ENCODE data around the gene SPOUT1.

DNA sequence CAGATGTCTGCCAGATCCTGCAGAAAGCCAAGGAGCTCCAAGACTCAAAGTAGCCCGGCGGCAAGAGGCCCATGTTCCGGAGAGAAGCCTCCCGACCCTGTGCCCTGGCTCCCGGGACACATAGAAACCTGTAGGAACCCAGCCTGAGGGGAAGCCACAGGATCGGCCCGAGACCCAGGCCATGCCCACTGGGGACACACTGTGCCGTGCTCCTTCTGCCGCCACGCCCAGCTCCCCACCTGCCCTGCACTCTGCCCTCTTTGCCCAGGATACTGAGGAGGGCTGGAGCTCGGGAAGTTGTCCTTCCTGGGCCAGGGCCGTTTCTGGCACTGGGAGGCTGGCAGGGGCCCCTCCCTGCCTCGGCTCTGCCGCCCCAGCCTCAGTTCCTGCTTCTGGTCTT, 21.8 kb downstream of the SPOUT1 start:
- TF ChIP-seq POLR2A (IDR thresholded peaks at IDR 0.05), result no peak
- TF ChIP-seq, protein P1, sequence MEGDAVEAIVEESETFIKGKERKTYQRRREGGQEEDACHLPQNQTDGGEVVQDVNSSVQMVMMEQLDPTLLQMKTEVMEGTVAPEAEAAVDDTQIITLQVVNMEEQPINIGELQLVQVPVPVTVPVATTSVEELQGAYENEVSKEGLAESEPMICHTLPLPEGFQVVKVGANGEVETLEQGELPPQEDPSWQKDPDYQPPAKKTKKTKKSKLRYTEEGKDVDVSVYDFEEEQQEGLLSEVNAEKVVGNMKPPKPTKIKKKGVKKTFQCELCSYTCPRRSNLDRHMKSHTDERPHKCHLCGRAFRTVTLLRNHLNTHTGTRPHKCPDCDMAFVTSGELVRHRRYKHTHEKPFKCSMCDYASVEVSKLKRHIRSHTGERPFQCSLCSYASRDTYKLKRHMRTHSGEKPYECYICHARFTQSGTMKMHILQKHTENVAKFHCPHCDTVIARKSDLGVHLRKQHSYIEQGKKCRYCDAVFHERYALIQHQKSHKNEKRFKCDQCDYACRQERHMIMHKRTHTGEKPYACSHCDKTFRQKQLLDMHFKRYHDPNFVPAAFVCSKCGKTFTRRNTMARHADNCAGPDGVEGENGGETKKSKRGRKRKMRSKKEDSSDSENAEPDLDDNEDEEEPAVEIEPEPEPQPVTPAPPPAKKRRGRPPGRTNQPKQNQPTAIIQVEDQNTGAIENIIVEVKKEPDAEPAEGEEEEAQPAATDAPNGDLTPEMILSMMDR (IDR thresholded peaks at IDR 0.05), result no peak
- TF ChIP-seq EP300 (IDR thresholded peaks at IDR 0.05), result no peak
